ENCODE results near the gene MAMDC4.

Gene MAMDC4

DNA sequence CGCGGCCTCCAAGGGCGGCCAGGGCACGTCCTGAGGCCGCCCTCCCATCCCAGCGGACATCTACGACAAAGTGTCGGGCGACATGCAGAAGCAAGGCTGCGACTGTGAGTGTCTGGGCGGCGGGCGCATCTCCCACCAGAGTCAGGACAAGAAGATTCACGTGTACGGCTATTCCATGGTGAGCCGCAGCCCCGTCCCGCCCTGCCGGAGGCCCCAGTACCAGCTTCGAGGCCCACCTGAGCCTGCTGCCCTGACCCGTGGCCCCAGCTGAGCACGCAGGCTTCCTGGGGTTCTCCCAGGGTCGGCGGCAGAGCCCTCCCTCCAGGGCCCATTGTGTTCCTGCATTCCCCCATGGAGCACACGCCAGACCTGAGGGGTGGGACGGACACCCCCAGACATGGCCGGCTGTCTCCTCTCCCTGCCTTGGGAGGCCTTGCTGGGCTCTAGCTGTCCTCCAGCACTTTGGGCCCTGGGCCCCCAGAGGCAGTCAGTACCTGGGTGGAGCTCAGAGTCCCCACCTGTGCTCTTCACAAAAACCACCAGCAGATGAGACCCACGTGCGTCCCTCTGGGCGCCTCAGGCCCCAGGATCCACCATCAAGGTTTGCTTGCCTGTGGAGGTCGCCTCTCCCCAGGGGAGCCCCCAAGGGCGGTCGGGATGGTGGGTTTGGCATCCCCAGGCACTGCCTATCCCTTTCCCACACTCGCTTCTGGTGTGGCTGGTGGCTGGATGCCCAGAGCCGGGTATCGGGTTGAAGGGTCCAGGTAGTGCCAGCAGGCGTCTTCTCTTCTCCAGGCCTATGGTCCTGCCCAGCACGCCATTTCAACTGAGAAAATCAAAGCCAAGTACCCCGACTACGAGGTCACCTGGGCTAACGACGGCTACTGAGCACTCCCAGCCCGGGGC is 1.9 kb upstream of the MAMDC4 start:
- no peak for DNase-seq (ENCODE audit: low spot score)

GRCh38 chr9:136850866-136851775 is 1.0 kb upstream of the MAMDC4 start:
- no peak for DNase-seq (ENCODE audit: low spot score)

- DNase-seq (ENCODE audit: low spot score), result no peak
Observed at GRCh38 chr9:136852664-136853595, 784 bp downstream of the MAMDC4 start.

- DNase-seq (ENCODE audit: low spot score), result no peak
Observed at GRCh38 chr9:136853596-136854112, 1.5 kb downstream of the MAMDC4 start.

DNA sequence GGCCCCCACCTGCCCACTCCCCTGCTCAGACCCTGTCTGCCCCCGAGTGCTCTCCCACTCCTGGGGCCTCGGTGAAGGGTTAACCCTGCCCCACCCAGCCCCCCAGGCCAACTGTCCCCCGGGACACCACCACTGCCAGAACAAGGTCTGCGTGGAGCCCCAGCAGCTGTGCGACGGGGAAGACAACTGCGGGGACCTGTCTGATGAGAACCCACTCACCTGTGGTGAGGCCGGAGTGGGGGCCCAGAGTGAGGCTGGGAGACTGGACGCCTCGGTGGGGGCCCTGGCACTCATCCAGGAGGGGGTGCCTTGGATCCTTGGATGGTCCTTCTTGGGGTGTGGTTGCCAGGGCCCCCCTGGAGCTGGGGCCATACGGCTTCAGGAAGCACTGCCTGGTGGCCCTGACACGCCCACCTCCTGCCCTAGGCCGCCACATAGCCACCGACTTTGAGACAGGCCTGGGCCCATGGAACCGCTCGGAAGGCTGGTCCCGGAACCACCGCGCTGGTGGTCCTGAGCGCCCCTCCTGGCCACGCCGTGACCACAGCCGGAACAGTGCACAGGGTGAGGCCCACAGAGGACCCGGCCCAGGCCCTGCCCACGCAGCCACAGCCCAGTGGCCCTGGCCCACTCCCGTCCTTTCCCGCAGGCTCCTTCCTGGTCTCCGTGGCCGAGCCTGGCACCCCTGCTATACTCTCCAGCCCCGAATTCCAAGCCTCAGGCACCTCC is 2.1 kb downstream of the MAMDC4 start:
- DNase-seq (ENCODE audit: low spot score), result no peak

GRCh38 chr9:136854842-136855460 is 2.8 kb downstream of the MAMDC4 start:
- no peak for DNase-seq (ENCODE audit: low spot score)

DNA sequence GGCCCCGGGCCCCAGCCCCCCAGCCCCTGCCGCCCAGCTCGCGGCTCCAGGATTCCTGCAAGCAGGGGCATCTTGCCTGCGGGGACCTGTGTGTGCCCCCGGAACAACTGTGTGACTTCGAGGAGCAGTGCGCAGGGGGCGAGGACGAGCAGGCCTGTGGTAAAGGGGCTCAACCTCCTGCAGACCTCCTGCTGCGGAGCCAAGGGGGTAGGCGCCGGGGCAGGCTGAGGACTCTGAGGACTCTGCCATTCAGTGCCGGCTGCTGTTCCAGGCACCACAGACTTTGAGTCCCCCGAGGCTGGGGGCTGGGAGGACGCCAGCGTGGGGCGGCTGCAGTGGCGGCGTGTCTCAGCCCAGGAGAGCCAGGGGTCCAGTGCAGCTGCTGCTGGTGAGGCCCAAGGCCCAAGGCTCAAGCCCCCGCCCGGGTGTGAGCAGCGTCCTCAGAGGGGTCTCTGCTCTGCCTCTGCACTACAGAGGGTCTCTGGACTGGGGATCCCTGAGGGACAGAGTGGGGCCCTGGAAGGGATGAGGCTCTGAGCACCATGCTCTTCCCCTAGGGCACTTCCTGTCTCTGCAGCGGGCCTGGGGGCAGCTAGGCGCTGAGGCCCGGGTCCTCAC is 3.4 kb downstream of the MAMDC4 start:
- DNase-seq (ENCODE audit: low spot score), result no peak

DNA sequence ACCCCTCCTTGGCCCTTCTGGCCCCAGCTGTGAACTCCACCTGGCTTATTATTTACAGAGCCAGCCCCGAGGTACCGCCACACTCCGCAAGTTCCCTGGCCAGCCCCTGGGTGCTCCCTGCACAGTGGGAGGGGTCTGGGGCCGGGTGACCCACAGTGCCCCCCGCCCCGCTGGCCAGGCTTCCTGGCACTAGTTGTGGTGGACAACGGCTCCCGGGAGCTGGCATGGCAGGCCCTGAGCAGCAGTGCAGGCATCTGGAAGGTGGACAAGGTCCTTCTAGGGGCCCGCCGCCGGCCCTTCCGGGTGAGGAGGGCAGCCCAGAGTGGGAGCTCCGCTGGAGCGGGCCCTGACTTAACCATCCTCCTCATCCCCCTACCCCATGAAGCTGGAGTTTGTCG is 3.9 kb downstream of the MAMDC4 start:
- DNase-seq (ENCODE audit: low spot score), result no peak

DNA sequence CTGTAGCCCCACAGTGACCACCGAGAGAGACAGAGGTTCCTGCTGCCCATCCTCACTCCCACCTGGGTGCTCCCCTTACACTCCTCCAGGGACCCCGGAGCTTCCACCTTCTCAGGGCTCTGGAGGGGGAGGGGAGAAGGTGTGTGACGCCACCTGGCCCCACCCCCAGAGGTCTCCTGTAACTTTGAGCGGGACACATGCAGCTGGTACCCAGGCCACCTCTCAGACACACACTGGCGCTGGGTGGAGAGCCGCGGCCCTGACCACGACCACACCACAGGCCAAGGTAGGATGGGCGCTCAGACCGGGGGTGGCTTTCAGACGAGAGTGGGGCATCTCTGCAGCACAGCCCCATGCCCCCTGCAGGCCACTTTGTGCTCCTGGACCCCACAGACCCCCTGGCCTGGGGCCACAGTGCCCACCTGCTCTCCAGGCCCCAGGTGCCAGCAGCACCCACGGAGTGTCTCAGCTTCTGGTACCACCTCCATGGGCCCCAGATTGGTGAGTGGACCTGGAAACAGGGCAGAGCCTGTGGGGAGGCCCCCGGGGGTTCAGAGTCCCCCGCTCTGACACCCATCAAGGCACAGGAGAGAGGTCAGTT is 4.5 kb downstream of the MAMDC4 start:
- DNase-seq (ENCODE audit: low spot score), result no peak

DNA sequence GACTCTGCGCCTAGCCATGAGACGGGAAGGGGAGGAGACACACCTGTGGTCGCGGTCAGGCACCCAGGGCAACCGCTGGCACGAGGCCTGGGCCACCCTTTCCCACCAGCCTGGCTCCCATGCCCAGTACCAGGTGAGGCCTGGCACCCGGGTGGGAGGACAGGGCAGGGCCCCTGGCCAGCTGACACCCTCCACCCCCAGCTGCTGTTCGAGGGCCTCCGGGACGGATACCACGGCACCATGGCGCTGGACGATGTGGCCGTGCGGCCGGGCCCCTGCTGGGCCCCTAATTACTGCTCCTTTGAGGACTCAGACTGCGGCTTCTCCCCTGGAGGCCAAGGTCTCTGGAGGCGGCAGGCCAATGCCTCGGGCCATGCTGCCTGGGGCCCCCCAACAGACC is 5.0 kb downstream of the MAMDC4 start:
- no peak for DNase-seq (ENCODE audit: low spot score)

DNA sequence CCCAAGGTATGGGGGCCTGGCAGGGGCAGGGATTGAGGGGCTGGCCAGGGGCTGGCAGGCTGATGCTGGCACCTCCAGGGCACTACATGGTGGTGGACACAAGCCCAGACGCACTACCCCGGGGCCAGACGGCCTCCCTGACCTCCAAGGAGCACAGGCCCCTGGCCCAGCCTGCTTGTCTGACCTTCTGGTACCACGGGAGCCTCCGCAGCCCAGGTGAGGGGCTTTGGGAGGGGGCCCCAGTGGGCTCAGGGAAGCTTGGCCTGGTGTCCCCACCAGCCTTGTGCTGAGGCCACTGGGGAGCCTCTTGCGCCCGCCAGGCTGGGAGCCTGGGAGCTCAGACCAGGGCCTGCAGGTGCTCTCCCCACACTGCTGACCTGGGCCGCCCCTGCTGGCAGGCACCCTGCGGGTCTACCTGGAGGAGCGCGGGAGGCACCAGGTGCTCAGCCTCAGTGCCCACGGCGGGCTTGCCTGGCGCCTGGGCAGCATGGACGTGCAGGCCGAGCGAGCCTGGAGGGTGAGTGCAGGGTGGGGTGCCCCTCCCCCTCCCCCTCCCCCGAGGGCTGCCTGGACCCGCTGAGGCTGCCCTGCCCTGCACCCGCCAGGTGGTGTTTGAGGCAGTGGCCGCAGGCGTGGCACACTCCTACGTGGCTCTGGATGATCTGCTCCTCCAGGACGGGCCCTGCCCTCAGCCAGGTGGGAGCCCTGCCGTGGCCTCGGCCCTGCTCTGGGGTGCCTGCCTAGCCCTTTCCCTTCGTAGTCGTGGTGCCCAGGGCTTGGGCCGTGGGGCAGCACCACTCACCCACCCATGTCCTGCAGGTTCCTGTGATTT is 5.7 kb downstream of the MAMDC4 start:
- DNase-seq (ENCODE audit: low spot score), result no peak

DNA sequence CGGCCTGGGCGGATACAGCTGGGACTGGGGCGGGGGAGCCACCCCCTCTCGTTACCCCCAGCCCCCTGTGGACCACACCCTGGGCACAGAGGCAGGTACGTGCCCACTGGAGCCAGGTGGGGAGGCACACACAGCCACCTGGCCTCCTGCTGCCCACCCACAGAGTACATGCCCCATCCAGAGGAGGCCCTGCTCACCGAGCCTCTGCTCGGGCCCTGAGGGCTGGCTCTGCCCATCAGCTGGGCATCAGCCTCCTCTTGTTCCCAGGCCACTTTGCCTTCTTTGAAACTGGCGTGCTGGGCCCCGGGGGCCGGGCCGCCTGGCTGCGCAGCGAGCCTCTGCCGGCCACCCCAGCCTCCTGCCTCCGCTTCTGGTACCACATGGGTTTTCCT is 6.3 kb downstream of the MAMDC4 start:
- no peak for DNase-seq (ENCODE audit: low spot score)

- peak; percentile 49 for DNase-seq (ENCODE audit: low spot score)
Observed at GRCh38 chr9:136858844-136859757, 7.0 kb downstream of the MAMDC4 start.

- DNase-seq (ENCODE audit: low spot score), result no peak
Observed at GRCh38 chr9:136860529-136860928, 8.4 kb downstream of the MAMDC4 start.

- DNase-seq (ENCODE audit: low spot score), result no peak
Observed at GRCh38 chr9:136860933-136861873, 9.1 kb downstream of the MAMDC4 start.

GRCh38 chr9:136861874-136862457 is 9.8 kb downstream of the MAMDC4 start:
- no peak for DNase-seq (ENCODE audit: low spot score)

Measured in GM03348 (cell line).